Right atrium auricular region (tissue), 2 donors: ENCODE results near the gene DHODH. TPM values are rescaled to one million over a fixed set of nuclear protein-coding genes. Genes with fewer than 3 reads are reported as not detected.

ENCODE experiments used
- DNase-seq: peaks from one replicate; pipeline ENCODE4 v3.0.0-alpha.2; 2019; ENCODE audit warnings: low spot score
- H3K27ac ChIP-seq, 2 donors: fragments of 200-600 bp; sonication (generic); 1 replicate in 1 of 2; 2 replicates in 1 of 2; pipeline ENCODE4 v1.5.1; 2016 to 2019
- H3K27me3 ChIP-seq, 2 donors: fragments of 200-600 bp; sonication (generic); one replicate each; pipeline versions ENCODE4 v1.5.1 to v1.6.0; 2017 to 2019
- H3K36me3 ChIP-seq: fragments of 200-600 bp; sonication (generic); one replicate; pipeline ENCODE4 v1.5.1; 2016
- H3K4me1 ChIP-seq, 2 donors: fragments of 200-600 bp; sonication (generic); one replicate each; pipeline versions ENCODE4 v1.5.1 to v1.6.0; 2017 to 2019
- H3K4me3 ChIP-seq, 2 donors: fragments of 200-600 bp; sonication (generic); 1 replicate in 1 of 2; 2 replicates in 1 of 2; pipeline ENCODE4 v1.5.1; 2017 to 2019; ENCODE audit warnings: mild to moderate bottlenecking in 1 of 2, moderate library complexity in 1 of 2
- H3K9me3 ChIP-seq, 2 donors: fragments of 200-600 bp; sonication (generic); one replicate each; pipeline ENCODE4 v1.5.1; 2019
- total RNA-seq, 2 donors: library from RNA; depleted of rRNA; stranded (reverse); fragments of >200 nt; gene quantifications; one replicate each; pipeline ENCODE4 v1.1.0, GENCODE V29; 2016
- TF ChIP-seq, protein P1 (sequence below), 2 donors: fragments of 200-600 bp; sonication (generic); IDR thresholded peaks; one replicate each; pipeline ENCODE4 v1.5.1; 2019; ENCODE audit warnings: antibody characterized with exemption in 2 of 2

DHODH gene
- total RNA-seq, 2 donors from 2014 or later, result 39.4 to 52.0 TPM

DNA sequence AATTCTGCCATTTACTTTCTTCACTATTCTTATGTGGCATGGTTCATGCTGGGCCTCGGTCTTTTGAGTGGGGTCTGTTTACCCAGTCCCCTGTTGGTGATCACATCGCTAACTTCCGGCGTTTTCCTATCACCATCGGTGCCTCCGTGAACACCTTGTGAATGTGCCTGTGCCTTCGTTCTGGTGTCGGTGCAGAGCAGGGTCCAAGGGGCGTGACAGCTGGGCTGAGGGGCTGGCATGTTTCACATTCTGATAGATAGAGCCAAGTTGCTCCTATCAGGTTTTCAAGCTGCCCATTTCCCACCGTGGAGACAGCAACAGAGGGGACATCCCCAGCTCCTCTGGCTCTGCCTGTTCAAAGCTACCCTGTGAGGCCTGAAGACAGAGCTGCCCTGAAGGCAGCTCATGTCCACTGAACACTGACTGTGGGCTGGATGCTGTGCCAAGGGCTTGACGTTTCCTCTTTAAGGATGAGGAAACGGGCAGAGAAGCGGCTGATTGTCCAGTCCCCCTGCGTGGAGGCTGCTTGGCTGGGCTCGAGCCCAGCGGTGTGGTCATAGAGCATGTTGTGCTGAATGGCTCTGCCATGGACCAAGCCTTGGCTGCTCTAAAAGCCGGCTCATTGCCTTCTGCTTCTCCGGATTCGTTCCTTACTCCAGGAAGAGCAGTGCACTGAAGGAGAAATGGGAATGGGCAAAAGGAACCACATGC lies 17.0 kb downstream of the DHODH start:
- no peaks in the 10 kb centered on the region for H3K27me3 ChIP-seq
- H3K9me3 ChIP-seq, result no peaks in the 10 kb centered on the region
- H3K36me3 ChIP-seq, result peaks cover 71% of the 10 kb centered on the region
- no peak overlapping the region for H3K27ac ChIP-seq
- no peak overlapping the region for H3K4me3 ChIP-seq
- TF ChIP-seq, protein P1, sequence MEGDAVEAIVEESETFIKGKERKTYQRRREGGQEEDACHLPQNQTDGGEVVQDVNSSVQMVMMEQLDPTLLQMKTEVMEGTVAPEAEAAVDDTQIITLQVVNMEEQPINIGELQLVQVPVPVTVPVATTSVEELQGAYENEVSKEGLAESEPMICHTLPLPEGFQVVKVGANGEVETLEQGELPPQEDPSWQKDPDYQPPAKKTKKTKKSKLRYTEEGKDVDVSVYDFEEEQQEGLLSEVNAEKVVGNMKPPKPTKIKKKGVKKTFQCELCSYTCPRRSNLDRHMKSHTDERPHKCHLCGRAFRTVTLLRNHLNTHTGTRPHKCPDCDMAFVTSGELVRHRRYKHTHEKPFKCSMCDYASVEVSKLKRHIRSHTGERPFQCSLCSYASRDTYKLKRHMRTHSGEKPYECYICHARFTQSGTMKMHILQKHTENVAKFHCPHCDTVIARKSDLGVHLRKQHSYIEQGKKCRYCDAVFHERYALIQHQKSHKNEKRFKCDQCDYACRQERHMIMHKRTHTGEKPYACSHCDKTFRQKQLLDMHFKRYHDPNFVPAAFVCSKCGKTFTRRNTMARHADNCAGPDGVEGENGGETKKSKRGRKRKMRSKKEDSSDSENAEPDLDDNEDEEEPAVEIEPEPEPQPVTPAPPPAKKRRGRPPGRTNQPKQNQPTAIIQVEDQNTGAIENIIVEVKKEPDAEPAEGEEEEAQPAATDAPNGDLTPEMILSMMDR (IDR thresholded peaks at IDR 0.05), result no peak
- no peaks in the 10 kb centered on the region for H3K4me1 ChIP-seq
- DNase-seq, result no peak

DNA sequence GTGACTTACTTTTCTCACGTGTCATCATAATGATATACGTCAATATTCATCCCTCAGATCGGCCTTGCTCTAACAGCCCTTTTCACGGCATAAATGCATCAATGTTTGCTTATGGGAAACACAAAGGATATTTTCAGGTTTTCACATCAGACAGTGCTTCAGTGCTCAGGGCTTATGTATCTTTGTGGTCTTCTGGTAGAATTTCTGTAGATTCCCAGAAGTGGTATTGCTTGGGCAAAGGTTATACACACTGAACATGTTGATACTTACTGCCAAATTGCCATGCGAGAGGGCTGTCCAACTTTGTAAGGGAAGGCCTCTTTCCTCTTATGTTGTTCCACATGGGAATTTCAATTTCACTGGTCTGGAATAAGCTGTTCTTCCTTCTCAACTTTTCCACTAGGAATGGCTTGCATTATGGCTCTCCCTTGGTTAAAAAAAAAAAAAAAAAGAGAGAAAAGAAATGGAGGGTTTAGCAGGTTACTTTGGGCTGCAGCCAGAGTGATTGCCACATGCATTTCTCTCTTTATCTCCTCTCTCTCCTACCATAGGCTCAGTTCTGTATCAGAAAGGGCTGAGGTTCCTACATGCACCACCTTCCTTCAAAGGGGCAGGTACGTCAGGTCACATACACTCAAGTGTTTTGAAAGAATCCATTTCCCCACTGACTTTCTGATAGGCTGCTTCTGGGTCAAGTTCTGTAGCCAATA lies 19.3 kb downstream of the DHODH start:
- TF ChIP-seq, protein P1 (IDR thresholded peaks at IDR 0.05), result no peak
- Histone ChIP-seq H3K27me3 (no peaks in the 10 kb centered on the region), H3K36me3 (peaks cover 49% of the 10 kb centered on the region), H3K4me1 (no peaks in the 10 kb centered on the region), H3K27ac (no peak overlapping the region), H3K4me3 (no peak overlapping the region), H3K9me3 (no peaks in the 10 kb centered on the region)
- no peak for DNase-seq

DNA sequence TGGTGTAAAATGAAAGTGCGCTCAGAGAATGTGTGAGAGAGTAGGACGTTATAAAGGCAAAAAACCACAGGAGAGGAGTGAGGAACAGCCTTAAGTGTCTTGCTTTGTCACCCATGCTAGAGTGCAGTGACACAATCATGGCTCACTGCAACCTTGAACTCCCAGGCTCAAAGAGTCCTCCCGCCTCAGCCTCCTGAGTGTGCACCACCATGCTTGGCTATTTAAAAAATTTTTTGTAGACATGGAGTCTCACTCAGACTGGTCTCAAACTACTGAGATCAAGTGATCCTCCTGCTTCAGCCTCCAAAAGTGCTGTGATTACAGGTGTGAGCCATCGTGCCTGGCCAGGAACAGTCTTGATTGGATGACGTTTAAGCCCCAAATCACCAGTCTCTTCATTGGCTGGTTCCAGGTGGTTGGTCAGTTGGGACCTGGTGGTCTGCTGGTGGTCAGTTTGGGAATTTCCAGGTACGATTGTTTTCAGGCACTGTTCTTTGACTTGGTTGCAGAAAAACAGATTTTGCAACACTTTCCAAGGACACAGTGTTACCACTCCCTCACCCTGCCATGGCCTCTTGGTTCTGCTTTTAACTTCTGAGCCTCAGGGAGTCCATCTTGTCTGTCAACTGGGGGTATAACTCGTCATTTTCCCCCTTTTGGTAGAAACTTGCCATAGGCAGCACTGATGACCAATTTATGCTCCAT lies 21.2 kb downstream of the DHODH start:
- H3K4me1 ChIP-seq, result no peaks in the 10 kb centered on the region
- peaks cover 33% of the 10 kb centered on the region for H3K36me3 ChIP-seq
- H3K27me3 ChIP-seq, result no peaks in the 10 kb centered on the region
- H3K27ac ChIP-seq, result no peak overlapping the region
- no peaks in the 10 kb centered on the region for H3K9me3 ChIP-seq
- TF ChIP-seq, protein P1 (IDR thresholded peaks at IDR 0.05), result no peak
- H3K4me3 ChIP-seq, result no peak overlapping the region
- DNase-seq, result no peak

DNA sequence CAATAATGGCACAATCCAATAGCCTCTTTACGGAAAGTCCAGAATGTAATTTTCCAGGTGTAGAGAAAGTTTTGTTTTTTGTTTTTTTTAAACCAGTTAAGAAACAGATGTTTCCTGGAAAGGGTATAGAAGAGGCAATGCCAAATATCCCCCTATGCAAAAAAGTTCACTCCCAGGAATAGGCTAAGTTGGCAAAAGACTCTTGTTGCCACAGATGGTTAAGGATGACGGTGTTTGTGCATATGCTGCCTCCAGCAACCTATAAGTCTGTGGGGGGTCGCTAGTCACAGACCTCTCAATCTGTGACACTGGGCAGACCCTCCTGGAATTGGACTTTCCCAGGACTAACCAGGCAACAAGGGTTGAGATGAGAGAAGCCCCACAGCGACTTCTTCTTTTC lies 24.9 kb downstream of the DHODH start:
- TF ChIP-seq, protein P1 (IDR thresholded peaks at IDR 0.05), result no peak
- no peaks in the 10 kb centered on the region for H3K4me1 ChIP-seq

DNA sequence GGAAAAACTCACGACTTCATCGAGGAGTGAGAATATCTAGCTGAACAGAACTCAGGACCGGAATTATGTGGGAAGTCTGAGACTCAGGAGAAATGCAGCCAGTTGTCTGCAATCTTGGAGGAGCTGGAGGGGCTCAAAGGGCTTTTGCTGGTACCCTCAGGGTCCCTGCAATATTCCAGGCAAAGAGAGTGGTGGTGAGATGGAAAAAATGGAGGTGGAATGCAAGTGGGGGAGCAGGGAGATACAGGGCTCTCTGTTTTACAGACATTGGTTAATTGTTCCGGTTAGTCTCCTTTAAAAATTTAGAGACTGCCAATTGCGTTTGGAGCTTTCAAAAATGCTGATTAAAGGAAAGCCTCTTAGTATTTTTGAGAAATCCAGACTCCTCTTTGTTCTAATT lies 27.6 kb downstream of the DHODH start:
- Histone ChIP-seq H3K4me1 (no peaks in the 10 kb centered on the region), H3K36me3 (no peaks in the 10 kb centered on the region), H3K27me3 (no peaks in the 10 kb centered on the region), H3K9me3 (no peaks in the 10 kb centered on the region), H3K4me3 (no peak overlapping the region), H3K27ac (no peak overlapping the region)
- TF ChIP-seq, protein P1 (IDR thresholded peaks at IDR 0.05), result no peak
- DNase-seq, result no peak

More for the DNA sequence above, 24.9 kb downstream of the DHODH start:
- Histone ChIP-seq H3K9me3 (no peaks in the 10 kb centered on the region), H3K27ac (no peak overlapping the region), H3K36me3 (peaks cover 2% of the 10 kb centered on the region), H3K27me3 (no peaks in the 10 kb centered on the region), H3K4me3 (no peak overlapping the region)
- no peak for DNase-seq
